ENCODE data around the gene DHRS1. TPM values are rescaled to one million over a fixed set of nuclear protein-coding genes. Genes with fewer than 3 reads are reported as not detected.

DHRS1 gene
- polyA plus RNA-seq, 6 donors from 2014 or later = 20.4 to 38.5 (median 29.3) TPM

DNA sequence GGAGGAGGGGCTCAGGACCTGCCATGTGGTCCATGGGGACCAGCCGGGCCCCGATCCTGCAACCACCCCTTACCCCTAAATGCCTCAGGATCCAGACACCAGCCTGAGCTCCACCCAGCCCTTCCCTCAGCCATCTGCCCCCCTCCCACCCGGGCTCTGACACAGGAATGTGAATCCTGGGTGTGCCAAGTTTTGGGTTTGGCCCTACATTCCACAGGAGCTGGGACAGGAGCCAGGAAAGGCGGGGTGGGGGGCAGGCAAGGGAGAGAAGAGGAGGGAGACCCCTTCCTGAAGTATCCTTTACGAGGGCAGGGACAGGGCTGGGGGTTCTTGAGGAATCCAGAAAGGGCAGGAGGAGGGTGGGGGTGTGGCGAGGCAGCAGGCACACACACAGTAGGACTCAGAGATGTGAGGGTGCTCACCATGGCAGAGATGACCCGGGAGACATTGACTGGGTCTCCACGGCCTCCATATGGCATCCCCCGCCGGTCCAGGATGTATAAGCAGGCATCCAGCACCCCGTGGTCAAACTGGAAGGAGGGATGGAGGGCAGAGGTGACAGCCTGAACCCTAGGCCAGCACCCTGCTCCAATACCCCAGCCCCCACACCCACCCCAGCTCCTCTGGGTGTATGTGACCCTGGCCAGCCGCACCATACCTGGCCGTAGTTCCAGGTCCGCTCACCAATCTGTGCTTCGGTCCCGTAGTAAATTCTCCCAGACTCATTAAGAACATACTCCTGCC is 40.1 kb downstream of the DHRS1 start:
- Mint-ChIP-seq H3K27me3 (no peaks in the 10 kb centered on the region), H3K4me1 (no peaks in the 10 kb centered on the region), H3K9me3 (no peaks in the 10 kb centered on the region), H3K4me3 (peak overlapping the region in 1 of 8 donors; percentile 21), H3K27ac (peak overlapping the region in 1 of 6 donors; percentile 75), H3K36me3 (peaks cover 0 to 7% of the 10 kb centered on the region in 2 donors)
- ATAC-seq (ENCODE audit: low read depth in 2 of 2) (no peak), DNase-seq (no peak)

DNA sequence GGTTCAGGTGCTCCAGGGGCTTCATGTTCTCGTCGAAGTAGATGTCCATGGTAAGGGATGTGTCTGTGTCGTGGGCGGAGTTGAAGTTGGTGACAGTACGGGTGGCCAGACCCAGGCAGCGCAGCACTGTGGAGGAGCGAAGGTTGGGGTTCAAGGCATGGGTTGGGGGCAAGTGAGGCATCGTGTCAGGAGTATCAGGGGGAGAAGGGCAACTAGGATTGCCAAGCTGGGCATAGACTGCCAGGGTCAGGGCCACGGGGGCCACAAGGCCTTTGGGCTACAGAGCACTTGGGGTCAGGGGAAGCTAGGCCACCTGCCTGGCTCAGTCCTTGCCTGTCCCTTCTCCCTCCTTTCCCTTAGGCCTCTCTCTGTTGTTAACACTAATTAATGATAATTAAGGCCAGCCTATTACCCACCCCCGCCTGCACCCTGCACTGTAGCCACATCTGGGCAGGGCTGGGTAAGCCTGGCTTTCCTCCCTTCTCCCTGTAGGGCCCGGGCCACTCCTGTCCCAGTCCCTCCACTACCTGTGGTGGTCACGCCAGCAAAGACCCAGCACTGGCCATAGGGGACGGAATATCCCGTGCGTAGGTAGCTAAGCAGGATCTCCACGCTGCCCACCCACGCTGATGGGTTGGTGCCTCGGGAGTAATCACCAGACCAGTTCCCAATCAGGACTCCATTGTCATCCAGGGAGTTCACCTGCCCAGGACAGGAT is 40.9 kb downstream of the DHRS1 start:
- no peak overlapping the region for H3K4me3 Mint-ChIP-seq
- H3K27ac Mint-ChIP-seq = peak overlapping the region in 1 of 6 donors; percentile 39
- no peaks in the 10 kb centered on the region for H3K9me3 Mint-ChIP-seq
- no peaks in the 10 kb centered on the region for H3K4me1 Mint-ChIP-seq
- peaks cover 0 to 7% of the 10 kb centered on the region in 2 donors for H3K36me3 Mint-ChIP-seq
- DNase-seq (no peak), ATAC-seq (ENCODE audit: low read depth in 2 of 2) (no peak)
- no peaks in the 10 kb centered on the region for H3K27me3 Mint-ChIP-seq

GRCh38 chr14:24258119-24258518 is 41.5 kb downstream of the DHRS1 start:
- Mint-ChIP-seq H3K36me3 (peaks cover 0 to 7% of the 10 kb centered on the region in 2 donors), H3K4me1 (no peaks in the 10 kb centered on the region), H3K9me3 (no peaks in the 10 kb centered on the region), H3K27ac (peak overlapping the region in 1 of 6 donors; percentile 39), H3K27me3 (no peaks in the 10 kb centered on the region), H3K4me3 (no peak overlapping the region)
- ATAC-seq (ENCODE audit: low read depth in 2 of 2) (no peak), DNase-seq (no peak)

DNA sequence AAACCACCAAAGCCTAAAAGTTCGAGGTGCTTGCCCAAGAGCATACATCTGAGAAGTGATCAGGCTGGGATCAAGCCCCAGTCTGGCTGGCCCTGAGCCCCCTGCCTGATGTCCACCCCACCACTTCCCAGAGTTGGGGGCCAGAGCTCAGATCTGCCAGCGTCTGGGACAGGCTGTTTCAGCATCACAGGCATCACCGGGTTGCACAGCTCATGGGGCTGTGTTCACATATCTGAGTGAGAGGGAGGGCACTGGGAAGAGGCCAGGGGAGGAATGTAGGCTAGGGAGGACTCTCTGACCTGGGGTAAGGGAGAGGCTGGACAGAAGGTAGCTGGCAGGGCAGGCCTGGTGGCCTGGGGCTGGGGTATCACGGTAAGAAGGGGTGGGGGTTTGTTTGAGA is 42.6 kb downstream of the DHRS1 start:
- no peak overlapping the region for H3K27ac Mint-ChIP-seq
- DNase-seq (no peak), ATAC-seq (ENCODE audit: low read depth in 2 of 2) (no peak)
- H3K36me3 Mint-ChIP-seq = peaks cover 0 to 7% of the 10 kb centered on the region in 2 donors
- H3K27me3 Mint-ChIP-seq = no peaks in the 10 kb centered on the region
- H3K4me3 Mint-ChIP-seq = peak overlapping the region in 1 of 8 donors; percentile 80
- H3K4me1 Mint-ChIP-seq = no peaks in the 10 kb centered on the region
- no peaks in the 10 kb centered on the region for H3K9me3 Mint-ChIP-seq

DNA sequence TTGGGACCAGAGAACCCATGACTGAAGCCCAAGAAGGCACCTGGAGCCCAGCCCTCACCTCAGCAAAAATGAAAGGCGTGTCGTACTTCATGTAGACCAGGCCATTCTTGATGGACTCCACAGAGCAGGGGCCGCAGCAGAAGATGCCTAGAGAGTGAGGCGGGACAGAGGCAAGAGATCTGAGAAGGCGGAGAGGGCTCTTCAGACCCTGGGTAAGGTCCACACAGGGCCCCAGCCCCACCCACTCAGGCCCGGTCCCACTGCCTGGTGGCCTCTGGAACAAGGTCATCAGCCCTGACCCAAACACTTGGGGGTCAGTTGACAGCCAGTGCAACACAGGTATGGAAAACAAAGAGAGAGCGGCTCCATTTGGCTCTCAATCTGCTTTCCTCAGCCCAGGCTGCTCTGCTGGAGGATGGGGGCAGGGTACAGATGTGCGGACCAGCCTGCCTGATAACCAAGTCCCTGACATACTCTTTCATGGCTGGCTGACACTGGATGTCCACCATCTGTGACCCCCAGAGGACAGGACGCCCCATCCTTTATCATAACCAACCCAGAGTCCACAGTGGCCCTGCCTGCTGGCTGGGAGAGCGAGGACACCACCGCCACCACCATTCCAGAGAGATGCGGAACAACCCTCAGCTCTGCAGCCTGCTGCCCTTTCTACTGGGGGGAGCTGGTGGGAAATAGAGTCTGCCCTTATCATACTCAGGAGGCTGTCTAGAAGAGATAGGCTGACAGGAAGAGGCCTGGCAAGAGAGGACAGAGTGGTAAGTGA is 43.5 kb downstream of the DHRS1 start:
- no peaks in the 10 kb centered on the region for H3K4me1 Mint-ChIP-seq
- H3K9me3 Mint-ChIP-seq = no peaks in the 10 kb centered on the region
- H3K27me3 Mint-ChIP-seq = no peaks in the 10 kb centered on the region
- H3K36me3 Mint-ChIP-seq = peaks cover 0 to 4% of the 10 kb centered on the region in 2 donors
- DNase-seq (no peak), ATAC-seq (ENCODE audit: low read depth in 2 of 2) (no peak)
- no peak overlapping the region for H3K4me3 Mint-ChIP-seq
- no peak overlapping the region for H3K27ac Mint-ChIP-seq

DNA sequence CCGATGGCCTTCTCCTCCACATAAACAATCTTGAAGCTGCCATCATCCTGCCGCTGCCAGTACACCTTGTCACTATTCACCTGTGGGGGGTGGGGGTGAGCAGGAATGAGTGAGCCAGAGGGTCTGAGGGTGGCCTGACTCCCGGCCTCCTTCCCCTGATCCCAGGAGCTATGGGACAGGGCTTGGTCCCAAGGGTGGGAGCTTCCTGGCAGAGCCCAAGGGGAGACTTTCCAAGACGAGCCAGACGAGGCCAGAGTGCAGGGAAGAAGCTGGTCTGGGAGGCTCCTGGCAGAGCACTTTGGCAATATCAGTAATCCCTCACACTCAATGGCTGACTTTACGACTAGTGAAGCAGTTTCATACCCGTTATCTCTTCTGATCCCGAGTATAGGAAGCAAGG is 44.1 kb downstream of the DHRS1 start:
- no peak overlapping the region for H3K4me3 Mint-ChIP-seq
- no peaks in the 10 kb centered on the region for H3K27me3 Mint-ChIP-seq
- DNase-seq (no peak), ATAC-seq (ENCODE audit: low read depth in 2 of 2) (no peak)
- peaks cover 0 to 6% (median 0%) of the 10 kb centered on the region in 3 donors for H3K4me1 Mint-ChIP-seq
- no peaks in the 10 kb centered on the region for H3K9me3 Mint-ChIP-seq
- no peaks in the 10 kb centered on the region for H3K36me3 Mint-ChIP-seq
- H3K27ac Mint-ChIP-seq = peak overlapping the region in 1 of 6 donors; percentile 75

- H3K4me3 Mint-ChIP-seq = no peak overlapping the region
- ATAC-seq (ENCODE audit: low read depth in 2 of 2) (no peak), DNase-seq (no peak)
- no peaks in the 10 kb centered on the region for H3K27me3 Mint-ChIP-seq
- peak overlapping the region in 2 of 6 donors; percentile 47 to 75 for H3K27ac Mint-ChIP-seq
- peaks cover 0 to 9% (median 0%) of the 10 kb centered on the region in 3 donors for H3K4me1 Mint-ChIP-seq
- no peaks in the 10 kb centered on the region for H3K36me3 Mint-ChIP-seq
- no peaks in the 10 kb centered on the region for H3K9me3 Mint-ChIP-seq
Observed at GRCh38 chr14:24254630-24255392, 44.8 kb downstream of the DHRS1 start.

GRCh38 chr14:24253936-24254335 is 45.6 kb downstream of the DHRS1 start:
- ATAC-seq (ENCODE audit: low read depth in 2 of 2) = no peak
- Mint-ChIP-seq H3K4me1 (peaks cover 0 to 9% (median 0%) of the 10 kb centered on the region in 3 donors), H3K27ac (peak overlapping the region in 1 of 6 donors; percentile 91)

DNA sequence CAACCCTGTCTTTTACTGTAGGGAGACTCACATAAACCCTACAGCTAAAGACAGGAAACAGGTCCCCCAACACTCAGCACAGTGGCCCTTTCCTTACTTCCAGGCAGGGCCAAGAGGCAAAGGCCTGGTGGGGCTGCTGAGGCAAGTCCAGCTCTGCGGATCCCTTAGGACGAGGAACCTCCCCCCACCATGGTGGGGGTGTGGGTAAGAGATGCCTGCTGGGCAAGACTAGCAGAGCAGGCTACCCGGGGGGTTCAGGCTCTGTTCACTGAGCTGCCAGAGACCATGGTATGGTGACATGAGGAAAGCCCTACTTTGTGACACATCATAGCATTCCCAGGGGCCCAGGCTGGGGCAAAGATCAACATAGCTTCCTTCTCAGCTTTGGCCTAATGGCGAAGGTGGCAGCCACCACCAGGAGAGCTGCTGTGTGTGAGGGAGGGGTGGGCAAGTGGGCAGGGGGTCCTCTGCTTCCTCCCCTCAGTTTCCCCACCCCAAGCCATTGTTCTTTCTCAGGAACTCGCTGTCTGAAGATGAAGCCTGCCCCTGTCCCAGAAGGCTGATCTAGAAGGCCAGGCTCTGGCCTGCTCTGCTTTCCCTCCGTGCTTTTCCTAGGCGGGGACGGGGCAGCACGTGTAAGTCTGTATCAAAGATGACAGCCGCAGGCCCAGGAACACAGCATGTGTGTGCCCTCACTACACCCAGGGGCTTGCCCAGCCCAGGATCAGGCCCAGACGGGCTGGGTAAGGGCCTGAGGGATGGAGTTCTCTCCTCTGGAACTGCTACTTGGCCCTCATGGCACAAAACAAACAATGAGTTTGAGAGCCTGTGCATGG is 47.1 kb downstream of the DHRS1 start:
- no peak for DNase-seq
- no peak for ATAC-seq (ENCODE audit: low read depth in 2 of 2)
- Mint-ChIP-seq H3K27me3 (no peaks in the 10 kb centered on the region), H3K27ac (peak overlapping the region in 1 of 6 donors; percentile 90), H3K36me3 (no peaks in the 10 kb centered on the region), H3K4me3 (no peak overlapping the region), H3K4me1 (peaks cover 3 to 13% (median 3%) of the 10 kb centered on the region in 3 donors), H3K9me3 (no peaks in the 10 kb centered on the region)

More at GRCh38 chr14:24253936-24254335, 45.6 kb downstream of the DHRS1 start:
- no peaks in the 10 kb centered on the region for H3K9me3 Mint-ChIP-seq
- no peak overlapping the region for H3K4me3 Mint-ChIP-seq
- H3K36me3 Mint-ChIP-seq = no peaks in the 10 kb centered on the region
- H3K27me3 Mint-ChIP-seq = no peaks in the 10 kb centered on the region
- DNase-seq = no peak

GRCh38 chr14:24251880-24252288 is 47.7 kb downstream of the DHRS1 start:
- H3K4me1 Mint-ChIP-seq = peaks cover 7 to 19% (median 9%) of the 10 kb centered on the region in 3 donors
- no peak for DNase-seq
- ATAC-seq (ENCODE audit: low read depth in 2 of 2) = no peak
- H3K4me3 Mint-ChIP-seq = no peak overlapping the region
- no peaks in the 10 kb centered on the region for H3K36me3 Mint-ChIP-seq
- peak overlapping the region in 1 of 6 donors; percentile 18 for H3K27ac Mint-ChIP-seq
- H3K9me3 Mint-ChIP-seq = no peaks in the 10 kb centered on the region
- H3K27me3 Mint-ChIP-seq = no peaks in the 10 kb centered on the region

DNA sequence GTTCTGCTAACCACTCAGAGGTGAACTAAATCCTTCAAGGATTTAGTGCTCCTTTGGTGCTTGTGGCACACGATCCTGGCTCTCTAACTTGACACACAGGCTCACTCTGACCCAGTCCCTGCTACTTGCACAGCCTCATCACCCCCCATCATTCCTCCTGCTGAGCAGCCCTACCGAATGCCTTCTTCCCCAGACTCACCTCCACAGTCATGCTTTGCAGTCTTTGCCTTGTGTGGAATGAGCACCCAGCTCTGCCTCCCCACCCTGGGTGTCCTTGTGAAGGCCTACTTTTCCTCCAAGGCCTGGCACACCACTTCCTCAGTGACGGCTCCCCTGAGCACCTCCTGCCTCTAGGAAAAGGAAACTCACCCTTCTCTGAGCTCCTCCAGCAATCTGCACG is 49.2 kb downstream of the DHRS1 start:
- DNase-seq (no peak), ATAC-seq (ENCODE audit: low read depth in 2 of 2) (no peak)
- Mint-ChIP-seq H3K27me3 (no peaks in the 10 kb centered on the region), H3K36me3 (no peaks in the 10 kb centered on the region), H3K4me3 (no peak overlapping the region), H3K4me1 (peaks cover 10 to 23% (median 13%) of the 10 kb centered on the region in 3 donors), H3K9me3 (no peaks in the 10 kb centered on the region), H3K27ac (no peak overlapping the region)

All from naive B cell (primary cell).